K562 (cell line): ENCODE data around the gene KLK15. TPM values are rescaled to one million over a fixed set of nuclear protein-coding genes. Genes with fewer than 3 reads are reported as not detected.
A peak's percentile ranks its signal among the peaks of the same experiment; 100 is the strongest.

Experiments
- ARNT ChIP-seq, 2 experiments: fragments of 450-650 bp; IDR thresholded peaks; 2 replicates each; pipeline ENCODE4 v1.6.1; 2016; ENCODE audit warnings: mild to moderate bottlenecking in 1 of 2
- ASH1L ChIP-seq: fragments of 450-650 bp; IDR thresholded peaks from 2 replicates; pipeline ENCODE4 v1.6.1; 2018; ENCODE audit warnings: borderline replicate concordance, mild to moderate bottlenecking, low read depth; ENCODE audit not compliant: partially characterized antibody
- BCOR ChIP-seq: fragments of 450-650 bp; IDR thresholded peaks from 2 replicates; pipeline ENCODE4 v1.6.1; 2016
- CTBP1 ChIP-seq: fragments of 450-650 bp; IDR thresholded peaks from 2 replicates; pipeline ENCODE4 v1.6.1; 2016; ENCODE audit warnings: borderline replicate concordance
- MCM2 ChIP-seq: fragments of 450-650 bp; IDR thresholded peaks from 2 replicates; pipeline ENCODE4 v1.6.1; 2017; ENCODE audit warnings: low read depth, mild to moderate bottlenecking
- MYNN ChIP-seq, 2 experiments: sonication (generic); formaldehyde crosslinking in 1 of 2; IDR thresholded peaks; 2 replicates each; pipeline versions ENCODE4 v1.5.0 to v1.6.1; 2016 to 2020; ENCODE audit warnings: antibody characterized with exemption in 1 of 2, missing genetic modification reagents in 1 of 2
- NR4A1 ChIP-seq, 2 experiments: fragments of 250-450 bp in 1 of 2; fragments of 450-650 bp in 1 of 2; sonication (Bioruptor Pico) in 1 of 2; IDR thresholded peaks; 2 replicates each; pipeline versions ENCODE4 v1.4.0 to v1.6.1; 2016 to 2020; ENCODE audit warnings: mild to moderate bottlenecking in 2 of 2, missing compliant biosample characterization in 1 of 2, missing genetic modification characterization in 1 of 2, moderate library complexity in 1 of 2
- OTX1 ChIP-seq: fragments of 450-650 bp; formaldehyde crosslinking; IDR thresholded peaks from 2 replicates; pipeline ENCODE4 v1.4.0; 2022; ENCODE audit warnings: mild to moderate bottlenecking
- RAD21 ChIP-seq, 2 experiments: fragments of 250-450 bp in 1 of 2; fragments of 450-650 bp in 1 of 2; sonication (Bioruptor Pico) in 1 of 2; formaldehyde crosslinking in 1 of 2; IDR thresholded peaks in 1 of 2; conservative IDR thresholded peaks in 1 of 2; 2 replicates each; pipeline versions ENCODE4 v1.4.0 to v1.8.0; 2020 to 2022; ENCODE audit warnings: mild to moderate bottlenecking in 2 of 2, moderate library complexity in 1 of 2
- SUPT5H ChIP-seq: fragments of 450-650 bp; IDR thresholded peaks from 2 replicates; pipeline ENCODE4 v1.6.1; 2016
- THRA ChIP-seq: fragments of 450-650 bp; IDR thresholded peaks from 2 replicates; pipeline ENCODE4 v1.6.1; 2017; ENCODE audit warnings: mild to moderate bottlenecking, moderate library complexity
- ZNF140 ChIP-seq: fragments of 250-450 bp; sonication (Bioruptor Pico); IDR thresholded peaks from 2 replicates; pipeline ENCODE4 v1.8.0; 2021; ENCODE audit warnings: moderate library complexity, mild to moderate bottlenecking, inconsistent platforms
- ZNF316 ChIP-seq: fragments of 450-650 bp; IDR thresholded peaks from 2 replicates; pipeline ENCODE4 v1.6.1; 2016
- ZNF395 ChIP-seq: fragments of 200-800 bp; sonication (Bioruptor generic); IDR thresholded peaks from 2 replicates; pipeline ENCODE4 v1.6.1; 2017; ENCODE audit warnings: missing genetic modification characterization, missing compliant biosample characterization
- polyA plus RNA-seq, 8 experiments: library from polyadenylated mRNA; depleted of rRNA in 4 of 8; stranded (reverse) in 5 of 8; unstranded in 3 of 8; fragments of >200 nt; fragmentation: Nextera tagmentation in 2 of 8; fragmentation: Illumina TruSeq in 1 of 8; extraction: Ambion mirVana in 2 of 8; extraction: Trizol in 1 of 8; gene quantifications; 2 replicates each; pipeline versions ENCODE4 v1.2.1 to v1.2.3, GENCODE V29; 2011 to 2014; ENCODE audit warnings: inconsistent platforms in 1 of 8, missing spikeins in 1 of 8
- total RNA-seq, 7 experiments: library from RNA; depleted of rRNA in 6 of 7; stranded (reverse); fragments of >200 nt in 6 of 7; fragmentation: Illumina TruSeq in 2 of 7; extraction: Trizol in 2 of 7; gene quantifications; 2 replicates each; pipeline versions ENCODE4 v1.2.1 to v1.2.3, GENCODE V29; 2011 to 2021; ENCODE audit warnings: low replicate concordance in 1 of 7
- TF ChIP-seq, protein P1 (sequence below): sonication (generic); formaldehyde crosslinking; IDR thresholded peaks from 2 replicates; pipeline ENCODE4 v1.8.0; 2022; ENCODE audit warnings: missing genetic modification reagents, mild to moderate bottlenecking, borderline replicate concordance
- TF ChIP-seq, protein P2 (sequence below), 2 experiments: fragments of 450-650 bp; conservative IDR thresholded peaks; 2 replicates each; pipeline ENCODE4 v1.6.1; 2017; ENCODE audit warnings: mild to moderate bottlenecking in 2 of 2, moderate library complexity in 2 of 2

Gene KLK15
- total and polyA plus RNA-seq, 9 of the 15 experiments (the other 6 are each of a cell fraction or from before 2014, with no cell fraction given): not detected

DNA sequence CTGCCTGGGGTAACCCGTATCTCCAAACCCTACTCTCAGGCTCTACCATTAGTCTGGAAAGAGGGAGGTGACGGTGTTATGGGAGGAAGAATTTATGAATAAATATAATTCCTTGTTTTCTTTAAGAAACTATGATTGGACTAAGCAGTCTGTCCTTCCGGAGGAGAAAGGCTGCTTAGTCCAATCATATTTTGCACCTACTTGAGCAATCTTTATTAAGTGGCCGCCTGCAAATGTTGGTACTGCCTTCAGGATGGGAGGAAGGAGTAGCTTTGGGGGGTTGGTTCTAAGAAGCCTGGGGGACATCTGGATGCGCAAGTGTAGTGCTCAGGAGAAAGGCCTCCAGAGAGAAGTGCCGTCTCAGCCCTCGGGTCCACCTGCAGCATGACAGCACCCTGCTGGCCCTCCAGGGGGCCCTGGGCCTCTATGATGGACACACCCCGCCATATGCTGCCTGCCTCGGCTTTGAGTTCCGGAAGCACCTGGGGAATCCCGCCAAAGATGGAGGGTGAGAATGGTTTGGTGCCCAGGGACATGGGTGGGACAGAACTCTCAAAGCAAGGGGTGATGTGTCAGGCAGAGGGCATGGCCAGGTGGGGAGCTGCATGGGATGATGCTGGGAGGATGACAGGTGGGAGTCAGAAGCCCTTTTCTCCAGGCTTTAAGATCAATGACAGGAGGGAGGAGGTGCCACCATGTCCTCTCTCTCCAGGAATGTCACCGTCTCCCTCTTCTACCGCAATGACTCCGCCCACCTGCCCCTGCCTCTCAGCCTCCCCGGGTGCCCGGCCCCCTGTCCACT, 39.1 kb downstream of the KLK15 start (continued):
- TF ChIP-seq ZNF395 (CRISPR knock-in tag) (no peak), MYNN (IDR thresholded peaks at IDR 0.05) (no peak; the same call in 1 of the 2 replicates), MYNN (CRISPR knock-in tag; IDR thresholded peaks at IDR 0.05) (no peak), ZNF316 (no peak), ARNT (IDR thresholded peaks at IDR 0.05) (no peak), OTX1 (no peak), MCM2 (no peak), THRA (no peak), RAD21 (CRISPR knock-in tag; conservative IDR thresholded peaks at IDR 0.05 in 1 of 2, IDR thresholded peaks at IDR 0.05 in 1 of 2) (peak; percentile 53 to 79), CTBP1 (peak; percentile 12; the same call in 1 of the 2 replicates), ASH1L (no peak), BCOR (no peak), NR4A1 (CRISPR knock-in tag; IDR thresholded peaks at IDR 0.05) (no peak), NR4A1 (tag; IDR thresholded peaks at IDR 0.05) (no peak), ZNF140 (CRISPR knock-in tag) (no peak), SUPT5H (no peak; the same call in none of the 2 replicates)
- TF ChIP-seq, protein P1, sequence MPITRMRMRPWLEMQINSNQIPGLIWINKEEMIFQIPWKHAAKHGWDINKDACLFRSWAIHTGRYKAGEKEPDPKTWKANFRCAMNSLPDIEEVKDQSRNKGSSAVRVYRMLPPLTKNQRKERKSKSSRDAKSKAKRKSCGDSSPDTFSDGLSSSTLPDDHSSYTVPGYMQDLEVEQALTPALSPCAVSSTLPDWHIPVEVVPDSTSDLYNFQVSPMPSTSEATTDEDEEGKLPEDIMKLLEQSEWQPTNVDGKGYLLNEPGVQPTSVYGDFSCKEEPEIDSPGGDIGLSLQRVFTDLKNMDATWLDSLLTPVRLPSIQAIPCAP: no peak
- TF ChIP-seq, protein P2, sequence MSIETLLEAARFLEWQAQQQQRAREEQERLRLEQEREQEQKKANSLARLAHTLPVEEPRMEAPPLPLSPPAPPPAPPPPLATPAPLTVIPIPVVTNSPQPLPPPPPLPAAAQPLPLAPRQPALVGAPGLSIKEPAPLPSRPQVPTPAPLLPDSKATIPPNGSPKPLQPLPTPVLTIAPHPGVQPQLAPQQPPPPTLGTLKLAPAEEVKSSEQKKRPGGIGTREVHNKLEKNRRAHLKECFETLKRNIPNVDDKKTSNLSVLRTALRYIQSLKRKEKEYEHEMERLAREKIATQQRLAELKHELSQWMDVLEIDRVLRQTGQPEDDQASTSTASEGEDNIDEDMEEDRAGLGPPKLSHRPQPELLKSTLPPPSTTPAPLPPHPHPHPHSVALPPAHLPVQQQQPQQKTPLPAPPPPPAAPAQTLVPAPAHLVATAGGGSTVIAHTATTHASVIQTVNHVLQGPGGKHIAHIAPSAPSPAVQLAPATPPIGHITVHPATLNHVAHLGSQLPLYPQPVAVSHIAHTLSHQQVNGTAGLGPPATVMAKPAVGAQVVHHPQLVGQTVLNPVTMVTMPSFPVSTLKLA (conservative IDR thresholded peaks at IDR 0.05): peak in 1 of 2 experiments; percentile 51; a peak in 2 of 4 replicates
